Immature natural killer cell (primary cell): ENCODE results near the gene NLRP1. TPM values are rescaled to one million over a fixed set of nuclear protein-coding genes. Genes with fewer than 3 reads are reported as not detected.

Source experiments
- DNase-seq, 3 donors: peaks; one replicate each; pipeline ENCODE4 v3.0.0; 2022; ENCODE audit warnings: mixed read lengths in 1 of 3
- H3K27ac Mint-ChIP-seq, 6 donors: one replicate each; pipeline ENCODE4 v1.8.0; 2020; ENCODE audit warnings: mixed read lengths in 6 of 6, mild to moderate bottlenecking in 5 of 6, inconsistent platforms in 4 of 6, moderate library complexity in 3 of 6
- H3K27me3 Mint-ChIP-seq, 3 donors: one replicate each; pipeline ENCODE4 v1.8.0; 2020 to 2021; ENCODE audit warnings: low read depth in 3 of 3, mild to moderate bottlenecking in 3 of 3, mixed read lengths in 3 of 3, moderate library complexity in 3 of 3, inconsistent platforms in 1 of 3
- H3K36me3 Mint-ChIP-seq, 3 donors: one replicate each; pipeline ENCODE4 v1.8.0; 2020; ENCODE audit warnings: mixed read lengths in 3 of 3, inconsistent platforms in 2 of 3, mild to moderate bottlenecking in 2 of 3
- H3K4me1 Mint-ChIP-seq, 2 donors: one replicate each; pipeline ENCODE4 v1.8.0; 2020; ENCODE audit warnings: inconsistent platforms in 2 of 2, mild to moderate bottlenecking in 2 of 2, mixed read lengths in 2 of 2, moderate library complexity in 1 of 2
- H3K4me3 Mint-ChIP-seq, 5 donors: one replicate each; pipeline ENCODE4 v1.8.0; 2020; ENCODE audit warnings: mild to moderate bottlenecking in 5 of 5, mixed read lengths in 5 of 5, inconsistent platforms in 3 of 5, moderate library complexity in 3 of 5
- H3K9me3 Mint-ChIP-seq, 6 donors: one replicate each; pipeline ENCODE4 v1.8.0; 2020; ENCODE audit warnings: mild to moderate bottlenecking in 6 of 6, mixed read lengths in 6 of 6, inconsistent platforms in 4 of 6, moderate library complexity in 3 of 6
- polyA plus RNA-seq, 3 donors: library from polyadenylated mRNA; unstranded; fragments of 300-500 nt; fragmentation: Illumina TruSeq; gene quantifications; one replicate each; pipeline ENCODE4 v1.2.3, GENCODE V29; 2021

The NLRP1 gene
- polyA plus RNA-seq, 3 donors from 2014 or later = 7.9 to 31.7 (median 10.5) TPM

DNA sequence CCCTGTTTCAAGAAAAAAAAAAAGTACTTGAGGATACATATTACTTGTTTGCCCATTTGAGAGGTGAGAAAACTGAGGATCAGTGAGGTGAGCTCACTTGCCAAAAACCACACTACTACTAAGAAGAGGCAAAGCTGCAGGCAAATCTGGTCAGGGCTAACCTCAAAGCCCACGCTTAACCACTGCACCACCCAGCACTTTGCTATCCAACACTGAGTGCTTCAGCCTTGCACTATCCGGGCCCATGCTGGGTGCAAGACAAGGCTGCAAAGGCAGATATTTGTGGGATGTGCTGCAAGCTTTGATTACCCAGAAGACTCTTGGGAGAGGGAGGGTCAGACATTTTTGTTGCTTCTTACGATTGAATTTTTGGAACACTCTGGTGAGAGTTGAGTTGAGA is 23.6 kb upstream of the NLRP1 start:
- Mint-ChIP-seq H3K4me3 (no peak overlapping the region), H3K27ac (no peak overlapping the region), H3K36me3 (no peaks in the 10 kb centered on the region), H3K4me1 (no peaks in the 10 kb centered on the region), H3K27me3 (peaks cover 0 to 8% (median 6%) of the 10 kb centered on the region in 3 donors), H3K9me3 (no peaks in the 10 kb centered on the region)
- DNase-seq = no peak

DNA sequence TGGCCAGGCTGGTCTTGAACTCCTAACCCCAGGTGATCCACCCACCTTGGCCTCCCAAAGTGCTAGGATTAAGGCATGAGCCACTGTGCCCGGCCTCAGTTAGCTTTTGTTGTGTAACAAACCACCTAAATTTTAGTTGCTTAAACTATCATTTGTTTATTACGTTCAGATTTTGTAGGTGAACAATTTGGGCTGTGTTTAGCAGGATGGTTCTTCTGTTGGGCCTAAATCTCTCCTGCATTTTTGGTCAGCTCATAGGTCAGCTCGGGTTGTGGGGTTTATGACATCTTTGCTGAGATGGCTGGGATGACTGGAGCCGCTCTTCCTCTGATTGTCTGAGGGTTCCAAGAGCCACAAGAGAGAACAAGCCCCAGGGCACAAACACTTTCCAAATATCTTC is 21.1 kb upstream of the NLRP1 start:
- Mint-ChIP-seq H3K4me1 (no peaks in the 10 kb centered on the region), H3K4me3 (no peak overlapping the region), H3K27ac (no peak overlapping the region), H3K36me3 (no peaks in the 10 kb centered on the region), H3K9me3 (no peaks in the 10 kb centered on the region), H3K27me3 (peaks cover 5 to 10% (median 8%) of the 10 kb centered on the region in 3 donors)
- no peak for DNase-seq

DNA sequence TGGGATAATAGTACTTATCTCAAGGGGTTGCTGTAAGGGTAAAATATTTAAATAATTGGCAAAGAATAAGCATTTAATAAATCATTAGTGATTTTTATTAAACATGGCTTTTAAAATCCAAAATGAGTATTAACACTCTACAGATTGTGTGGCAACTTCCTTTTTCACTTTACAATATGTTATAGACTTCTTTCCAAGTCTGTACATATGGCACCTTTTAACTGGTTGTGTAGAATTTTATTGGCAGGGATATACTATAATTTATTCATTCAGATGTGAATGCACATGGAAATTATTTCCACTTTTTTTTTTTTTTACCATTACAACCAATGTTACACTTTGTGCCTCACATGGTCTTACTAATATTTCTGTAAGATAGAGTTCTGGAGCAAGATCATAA is 15.7 kb upstream of the NLRP1 start:
- no peak overlapping the region for H3K4me3 Mint-ChIP-seq
- no peak overlapping the region for H3K27ac Mint-ChIP-seq
- no peaks in the 10 kb centered on the region for H3K36me3 Mint-ChIP-seq
- no peaks in the 10 kb centered on the region for H3K9me3 Mint-ChIP-seq
- DNase-seq = no peak
- H3K4me1 Mint-ChIP-seq = no peaks in the 10 kb centered on the region
- H3K27me3 Mint-ChIP-seq = peaks cover 4 to 22% (median 8%) of the 10 kb centered on the region in 3 donors

DNA sequence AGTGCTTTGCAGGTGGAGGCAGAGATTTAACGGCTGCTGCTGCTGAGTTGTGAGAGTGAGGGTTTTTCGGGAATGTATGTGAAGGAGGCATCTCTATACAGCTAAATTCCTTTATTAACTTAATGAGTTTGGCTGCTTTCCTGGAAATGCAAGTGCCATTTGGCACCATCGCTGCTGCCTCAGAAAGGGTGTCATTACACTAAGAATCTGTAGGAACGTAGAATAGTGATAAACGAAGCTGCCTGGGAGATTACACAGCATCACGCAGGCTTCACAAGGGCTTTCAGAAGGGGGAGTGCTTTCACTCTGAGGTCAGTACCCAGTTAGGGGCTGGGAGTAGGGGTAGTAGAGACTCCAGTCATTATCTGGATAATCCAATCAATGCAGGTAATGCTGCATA is 14.1 kb upstream of the NLRP1 start:
- H3K36me3 Mint-ChIP-seq = no peaks in the 10 kb centered on the region
- H3K9me3 Mint-ChIP-seq = no peaks in the 10 kb centered on the region
- DNase-seq = no peak
- H3K4me1 Mint-ChIP-seq = no peaks in the 10 kb centered on the region
- no peak overlapping the region for H3K4me3 Mint-ChIP-seq
- H3K27me3 Mint-ChIP-seq = peaks cover 6 to 26% (median 8%) of the 10 kb centered on the region in 3 donors
- H3K27ac Mint-ChIP-seq = no peak overlapping the region

DNA sequence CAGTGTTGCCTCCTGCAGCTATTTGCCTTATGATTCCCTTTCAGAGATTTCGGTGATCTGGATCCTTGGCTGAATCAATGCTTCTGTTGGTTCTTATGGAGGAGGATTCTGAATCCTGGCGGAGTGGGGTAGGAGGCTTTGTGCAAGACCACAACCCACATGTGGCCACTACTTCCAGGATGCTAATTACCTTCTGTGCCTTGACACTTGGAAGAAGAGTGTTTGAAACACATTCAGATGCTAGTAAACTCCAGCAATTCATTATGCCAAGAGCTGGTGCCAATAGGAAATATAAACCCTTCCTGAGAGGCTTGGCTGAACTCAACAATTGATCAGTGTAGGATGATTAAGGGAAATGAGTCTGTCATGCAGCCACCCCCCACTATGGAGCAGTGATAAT is 12.1 kb upstream of the NLRP1 start:
- H3K36me3 Mint-ChIP-seq = no peaks in the 10 kb centered on the region
- H3K4me1 Mint-ChIP-seq = no peaks in the 10 kb centered on the region
- no peaks in the 10 kb centered on the region for H3K9me3 Mint-ChIP-seq
- H3K27ac Mint-ChIP-seq = no peak overlapping the region
- DNase-seq = no peak
- no peak overlapping the region for H3K4me3 Mint-ChIP-seq
- peaks cover 3 to 28% (median 6%) of the 10 kb centered on the region in 3 donors for H3K27me3 Mint-ChIP-seq

DNA sequence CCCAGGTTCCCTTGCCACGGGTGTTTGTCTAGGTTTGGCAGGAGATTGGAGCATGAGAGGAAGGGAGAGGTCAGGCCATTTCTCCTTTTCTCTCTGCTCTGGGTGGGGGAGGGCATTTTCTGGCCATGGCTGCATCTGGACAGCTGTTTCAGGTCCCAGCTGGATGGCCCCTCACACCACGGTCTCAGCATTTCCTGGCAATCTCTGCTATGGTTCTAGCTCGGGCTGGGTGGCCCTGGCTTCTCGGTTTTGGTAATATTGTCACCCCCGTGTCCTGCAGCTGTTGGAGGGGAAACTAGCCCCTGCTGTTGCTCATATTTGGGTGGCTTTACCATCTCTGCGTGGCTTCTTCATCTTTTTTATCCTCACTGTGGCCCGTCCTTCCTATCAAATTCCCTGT is 11.5 kb upstream of the NLRP1 start:
- Mint-ChIP-seq H3K36me3 (no peaks in the 10 kb centered on the region), H3K4me1 (no peaks in the 10 kb centered on the region), H3K27me3 (peaks cover 3 to 25% (median 6%) of the 10 kb centered on the region in 3 donors), H3K27ac (no peak overlapping the region), H3K4me3 (no peak overlapping the region), H3K9me3 (no peaks in the 10 kb centered on the region)
- DNase-seq = no peak

DNA sequence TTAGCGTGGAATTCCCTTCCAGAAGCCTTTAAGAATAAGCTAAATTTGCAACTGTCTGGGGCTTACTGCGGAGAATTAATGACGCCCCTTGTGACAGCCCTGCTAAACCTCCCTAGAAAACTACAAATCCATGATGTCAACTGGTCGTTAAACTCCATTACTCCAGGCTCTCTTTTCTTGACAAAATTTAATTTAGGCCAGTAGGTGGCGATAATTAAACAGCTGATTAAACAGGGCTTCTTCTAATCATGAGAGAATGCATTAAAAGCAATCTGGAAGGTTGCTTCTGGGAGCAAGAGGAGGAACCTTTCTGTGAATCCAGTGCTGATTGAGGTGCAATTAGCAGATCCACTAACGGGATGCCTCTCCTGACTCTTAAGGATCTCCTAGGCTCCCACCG is 8.1 kb upstream of the NLRP1 start:
- peaks cover under 1 to 3% of the 10 kb centered on the region in 2 donors for H3K4me1 Mint-ChIP-seq
- H3K36me3 Mint-ChIP-seq = no peaks in the 10 kb centered on the region
- peak; percentile 19 to 39 (median 35) for DNase-seq
- H3K4me3 Mint-ChIP-seq = no peak overlapping the region
- peaks cover 3 to 24% (median 6%) of the 10 kb centered on the region in 3 donors for H3K27me3 Mint-ChIP-seq
- no peaks in the 10 kb centered on the region for H3K9me3 Mint-ChIP-seq
- H3K27ac Mint-ChIP-seq = no peak overlapping the region

DNA sequence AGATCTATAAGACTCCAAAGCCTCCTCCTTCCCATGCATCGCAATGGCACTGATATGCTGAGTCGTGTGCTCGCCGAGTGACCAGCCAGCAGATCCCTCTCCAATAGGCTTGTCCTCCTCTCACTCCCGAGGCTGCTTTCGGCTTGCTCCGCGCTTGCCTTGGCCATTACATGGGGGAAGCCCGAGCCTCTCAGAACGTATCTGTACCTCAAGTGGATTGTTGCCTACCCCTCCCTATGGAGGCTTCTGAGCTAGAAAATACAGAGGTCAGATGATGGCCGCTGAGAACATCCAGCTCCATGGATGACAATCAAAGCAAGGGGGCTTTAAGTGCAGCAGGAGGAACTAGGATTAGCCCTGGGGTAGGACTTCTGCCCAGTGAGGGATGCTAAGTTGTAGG is 7.7 kb upstream of the NLRP1 start:
- Mint-ChIP-seq H3K4me3 (no peak overlapping the region), H3K27ac (no peak overlapping the region), H3K9me3 (no peaks in the 10 kb centered on the region), H3K36me3 (no peaks in the 10 kb centered on the region), H3K27me3 (peaks cover 6 to 22% (median 6%) of the 10 kb centered on the region in 3 donors), H3K4me1 (peaks cover 5 to 7% of the 10 kb centered on the region in 2 donors)
- no peak for DNase-seq

DNA sequence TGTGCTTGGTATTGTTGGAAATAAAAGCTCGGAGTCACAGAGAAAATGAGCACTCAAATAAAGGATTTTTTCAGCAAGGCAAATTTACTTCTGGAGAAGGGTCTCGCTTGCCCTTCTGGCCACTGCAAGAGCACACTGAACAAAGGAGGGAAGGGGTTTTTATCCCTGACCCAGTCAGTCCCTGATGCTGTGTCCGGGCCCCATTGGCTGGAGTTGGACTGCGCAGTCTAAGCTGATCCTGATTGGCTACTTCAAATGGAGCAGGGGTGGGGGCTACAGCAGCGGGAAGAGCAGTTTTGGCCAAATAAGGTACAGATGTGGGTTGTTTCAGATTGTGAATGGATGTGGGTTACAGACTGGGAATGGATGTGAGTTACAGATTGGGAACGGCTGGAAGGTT is 4.3 kb upstream of the NLRP1 start:
- Mint-ChIP-seq H3K4me1 (peaks cover 26 to 32% of the 10 kb centered on the region in 2 donors), H3K27me3 (peaks cover 0 to 11% (median 2%) of the 10 kb centered on the region in 3 donors), H3K9me3 (no peaks in the 10 kb centered on the region), H3K27ac (no peak overlapping the region), H3K4me3 (no peak overlapping the region), H3K36me3 (no peaks in the 10 kb centered on the region)
- DNase-seq = no peak

DNA sequence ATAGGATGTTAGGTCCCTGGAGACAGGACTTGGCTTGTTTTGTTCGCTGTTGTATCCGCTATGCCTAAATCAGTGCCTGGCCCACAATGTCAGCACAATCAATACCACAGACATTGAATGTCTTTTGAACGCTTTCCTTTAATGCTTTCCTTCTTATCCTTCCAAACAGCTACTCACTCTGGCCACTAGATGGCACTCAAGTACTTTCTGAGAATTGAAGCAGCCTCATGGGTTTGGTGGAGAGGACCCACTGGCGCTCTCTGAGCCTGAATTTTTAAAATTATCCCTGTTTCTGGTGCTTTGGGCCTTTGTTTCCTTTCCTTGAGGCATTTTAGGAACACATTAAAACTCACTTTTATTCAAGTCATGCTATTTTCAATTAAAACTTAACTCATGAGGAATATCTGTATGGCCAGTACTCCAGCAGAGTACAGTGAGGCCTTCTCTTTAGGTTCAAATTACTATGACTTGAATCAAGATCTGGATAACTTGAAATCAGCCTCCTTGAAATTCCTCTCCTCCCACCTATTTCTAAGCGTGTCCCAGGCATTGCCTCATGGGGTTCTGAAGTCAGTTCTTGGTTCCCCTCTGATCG is 3.2 kb upstream of the NLRP1 start:
- no peaks in the 10 kb centered on the region for H3K36me3 Mint-ChIP-seq
- H3K9me3 Mint-ChIP-seq = no peaks in the 10 kb centered on the region
- H3K4me1 Mint-ChIP-seq = peaks cover 35 to 40% of the 10 kb centered on the region in 2 donors
- peak overlapping the region; percentile 74 to 95 (median 90) for H3K27ac Mint-ChIP-seq
- peak overlapping the region in 4 of 5 donors; percentile 3 to 34 (median 24) for H3K4me3 Mint-ChIP-seq
- DNase-seq = peak; percentile 70 to 76 (median 71)
- H3K27me3 Mint-ChIP-seq = peaks cover 0 to 7% (median 2%) of the 10 kb centered on the region in 3 donors

DNA sequence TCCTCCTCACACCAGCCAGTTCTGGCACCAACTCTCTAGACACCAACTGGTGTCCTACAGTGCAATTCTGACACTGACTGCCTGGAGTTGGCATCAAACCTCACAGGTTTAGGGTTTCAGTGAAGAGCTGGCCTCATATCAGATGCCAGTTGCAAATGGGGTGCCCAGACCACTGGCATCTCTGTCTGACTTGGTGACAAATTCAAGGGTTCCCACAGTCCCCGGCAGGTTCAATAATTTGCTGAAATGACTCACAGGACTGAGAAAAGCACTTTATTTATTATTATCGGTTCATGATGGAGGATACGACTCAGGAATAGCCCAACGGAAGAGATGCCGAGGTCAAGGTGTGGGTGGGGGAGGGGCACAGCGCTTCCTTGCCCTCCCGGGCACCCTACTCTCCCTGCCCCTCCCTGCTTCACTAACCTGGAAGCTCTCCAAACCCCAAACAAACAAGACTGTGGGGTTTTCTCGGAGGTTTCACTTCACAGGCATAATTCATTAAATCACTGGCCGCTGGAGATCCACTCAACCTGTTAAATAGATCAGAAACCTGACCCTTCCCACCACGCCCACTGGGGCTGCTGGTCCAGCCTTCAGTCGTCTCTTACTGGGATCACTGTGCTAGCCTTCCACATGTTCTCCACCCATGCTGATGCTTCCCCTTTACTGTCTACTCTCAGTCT is 1.7 kb upstream of the NLRP1 start:
- H3K9me3 Mint-ChIP-seq = no peaks in the 10 kb centered on the region
- H3K4me3 Mint-ChIP-seq = peak overlapping the region in 2 of 5 donors; percentile 1 to 41
- H3K36me3 Mint-ChIP-seq = peaks cover 0 to 6% (median 0%) of the 10 kb centered on the region in 3 donors
- H3K27ac Mint-ChIP-seq = peak overlapping the region; percentile 46 to 96 (median 82)
- no peak for DNase-seq
- peaks cover 0 to 7% (median 2%) of the 10 kb centered on the region in 3 donors for H3K27me3 Mint-ChIP-seq
- H3K4me1 Mint-ChIP-seq = peaks cover 50 to 56% of the 10 kb centered on the region in 2 donors

DNA sequence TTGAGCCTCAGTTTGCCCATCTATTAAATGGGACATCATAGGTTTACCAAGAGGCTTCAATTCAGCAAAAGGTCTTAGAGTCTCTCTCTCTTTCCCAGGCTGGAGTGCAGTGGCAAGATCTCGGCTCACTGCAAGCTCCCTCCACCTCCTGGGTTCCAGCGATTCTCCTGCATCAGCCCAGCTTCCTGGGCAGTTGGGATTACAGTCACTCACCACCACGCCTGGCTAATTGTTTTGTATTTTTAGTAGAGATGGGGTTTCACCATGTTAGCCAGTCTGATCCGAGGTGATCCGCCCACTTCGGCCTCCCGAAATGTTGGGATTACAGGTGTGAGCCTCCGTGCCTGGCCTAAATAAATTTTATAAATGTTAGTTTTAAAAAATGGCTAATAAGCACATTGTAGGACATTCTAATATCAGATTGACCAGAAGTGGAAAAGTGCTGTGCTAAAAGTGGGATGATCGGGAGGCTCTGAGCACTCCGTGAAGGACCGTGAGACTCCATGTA is 1.0 kb upstream of the NLRP1 start:
- Mint-ChIP-seq H3K27ac (peak overlapping the region; percentile 92 to 99 (median 96)), H3K4me1 (peaks cover 56 to 62% of the 10 kb centered on the region in 2 donors), H3K4me3 (peak overlapping the region in 1 of 5 donors; percentile 94), H3K27me3 (peaks cover 0 to 7% (median 4%) of the 10 kb centered on the region in 3 donors), H3K36me3 (peaks cover 4 to 11% (median 4%) of the 10 kb centered on the region in 3 donors), H3K9me3 (no peaks in the 10 kb centered on the region)
- no peak for DNase-seq

DNA sequence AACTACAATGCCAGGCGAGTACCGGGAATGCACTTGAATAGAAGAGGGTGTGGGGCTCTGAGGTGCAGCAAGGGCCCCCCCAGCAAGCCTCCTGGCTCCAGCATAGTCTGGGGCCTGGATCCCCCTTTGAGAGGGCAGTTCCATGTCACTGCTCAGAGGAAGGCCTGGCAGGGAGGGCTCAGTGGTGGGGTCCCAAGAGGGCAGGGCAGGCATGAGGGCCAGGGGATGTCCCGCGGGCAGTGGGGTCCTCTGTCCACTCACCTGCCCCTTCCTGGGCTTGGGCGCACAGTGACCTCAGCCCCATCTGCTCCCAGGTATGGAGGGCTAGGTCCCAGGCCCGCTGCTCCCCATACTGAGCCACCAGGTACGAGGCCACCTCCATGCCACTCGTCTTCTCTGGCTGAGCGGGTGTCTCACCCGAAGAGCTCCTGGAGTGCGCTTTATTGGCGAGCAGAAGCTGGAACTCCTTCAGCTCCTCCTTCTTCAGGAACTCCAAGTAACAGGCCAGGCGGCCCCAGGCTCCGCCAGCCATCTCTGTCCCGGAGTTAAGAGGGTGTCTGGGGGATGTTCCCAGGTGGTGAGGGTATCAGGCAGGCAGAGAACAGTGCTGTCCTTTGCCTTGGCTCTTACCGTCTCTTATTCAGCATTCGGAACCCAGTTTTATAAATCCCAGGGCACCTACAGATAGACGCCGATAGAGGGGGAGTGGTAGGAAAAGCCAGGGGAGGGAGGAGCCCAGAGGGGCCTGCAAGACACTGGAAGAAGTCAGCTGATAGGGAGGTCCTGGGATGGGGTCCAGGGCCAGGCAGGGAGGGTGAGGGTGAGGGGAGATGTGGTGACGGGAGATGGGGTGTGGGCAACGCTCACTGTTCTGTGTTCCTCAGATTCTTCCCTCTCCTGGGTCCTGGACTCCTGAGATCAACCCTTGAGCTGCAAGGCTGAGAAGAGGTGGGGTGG is 605 bp downstream of the NLRP1 start:
- Mint-ChIP-seq H3K9me3 (no peaks in the 10 kb centered on the region), H3K4me1 (peaks cover 70 to 77% of the 10 kb centered on the region in 2 donors), H3K36me3 (peaks cover 12 to 26% (median 12%) of the 10 kb centered on the region in 3 donors), H3K4me3 (peak overlapping the region; percentile 93 to 99 (median 97)), H3K27me3 (peaks cover 2 to 6% (median 4%) of the 10 kb centered on the region in 3 donors), H3K27ac (peak overlapping the region; percentile 92 to 99 (median 96))
- DNase-seq = peak in 2 of 3 donors; percentile 3 to 17
